Measurements from ENCODE around the gene P2RY2. TPM values are rescaled to one million over a fixed set of nuclear protein-coding genes. Genes with fewer than 3 reads are reported as not detected.

The P2RY2 gene
- total and polyA plus RNA-seq, 9 of the 15 experiments (the other 6 are each of a cell fraction or from before 2014, with no cell fraction given), result not detected

- Histone ChIP-seq H3K4me2 (ENCODE audit: insufficient read depth, low read length) (no peak overlapping the region), H3K4me3 (no peak overlapping the region), H3K36me3 (ENCODE audit: control insufficient read depth, insufficient read depth, low read length) (no peaks in the 10 kb centered on the region), H3K9me1 (ENCODE audit: control insufficient read depth, insufficient read depth, low read length) (no peaks in the 10 kb centered on the region), H2AFZ (ENCODE audit: low read depth, low read length) (no peak overlapping the region), H3K9me3 (replicated peaks; ENCODE audit: control insufficient read depth, insufficient read depth, low read depth, low read length) (no peaks in the 10 kb centered on the region), H3K27ac (ENCODE audit: extremely low read depth, low read depth, low read length) (no peak overlapping the region), H3K9ac (ENCODE audit: insufficient read depth in 1 of 2, low read depth in 2 of 2, low read length in 2 of 2) (no peak overlapping the region), H3K79me2 (ENCODE audit: control insufficient read depth, insufficient read depth, low read length) (no peaks in the 10 kb centered on the region), H4K20me1 (replicated peaks; ENCODE audit: control insufficient read depth, insufficient read depth, low read length) (no peaks in the 10 kb centered on the region), H3K4me1 (replicated peaks in 1 of 2; ENCODE audit: control insufficient read depth in 2 of 2, insufficient read depth in 2 of 2, low read length in 2 of 2) (peaks cover 0 to 22% of the 10 kb centered on the region in 2 experiments; a peak in 3 of 5 replicates), H3K27me3 (ENCODE audit: control insufficient read depth in 2 of 2, insufficient read depth in 2 of 2, low read length in 2 of 2) (peaks cover 29 to 88% of the 10 kb centered on the region in 2 experiments)
- no TSS peak for BruUV-seq (replicated peaks)
- 4% methylated on average over 8 of the region's 8 CpGs for WGBS (ENCODE audit: insufficient coverage, low coverage, missing lambda C conversion rate)
- no peak for ATAC-seq
- intact Hi-C loops (cut with micrococcal nuclease) (no loop called here), in situ Hi-C loops (cut with MboI) (no loop called here)
- ChIA-PET CTCF (ENCODE audit: low intra/inter-chr PET ratio) (no interaction called here), POLR2A (interaction anchor here (0.8 kb wide), 1 partner anchor 34 kb away, joined by 5 read pairs; no protein-coding TSS in a partner anchor)
- FAIRE-seq, result no peak
- DNase-seq (ENCODE audit: extremely low read depth in 1 of 4, low spot score in 3 of 4), result no peak
- TF ChIP-seq HMBOX1 (IDR thresholded peaks at IDR 0.05) (no peak), ELK1 (CRISPR knock-in tag; IDR thresholded peaks at IDR 0.05) (no peak), MECOM (CRISPR knock-in tag; IDR thresholded peaks at IDR 0.05) (no peak), TFAM (CRISPR knock-in tag; conservative IDR thresholded peaks at IDR 0.05) (no peak), ZMIZ1 (IDR thresholded peaks at IDR 0.05; ENCODE audit: low read depth in 2 of 2, low read length in 2 of 2) (no peak), MEF2D (tag; conservative IDR thresholded peaks at IDR 0.05; ENCODE audit: low read depth) (no peak), ZNF449 (CRISPR knock-in tag; IDR thresholded peaks at IDR 0.05) (no peak), UBTF (IDR thresholded peaks at IDR 0.05; ENCODE audit: borderline replicate concordance in 1 of 2, low read depth in 2 of 2, low read length in 2 of 2) (no peak), PCBP2 (IDR thresholded peaks at IDR 0.05; ENCODE audit: low read depth, low read length, poor library complexity, severe bottlenecking) (no peak), TAF9B (IDR thresholded peaks at IDR 0.05; ENCODE audit: partially characterized antibody) (no peak), C11orf30 (IDR thresholded peaks at IDR 0.05; ENCODE audit: low read depth) (no peak), ZNF124 (CRISPR knock-in tag; IDR thresholded peaks at IDR 0.05) (no peak)
These were observed 50.7 kb downstream of the P2RY2 start for GRCh38 chr11:73268671-73269271.

Measured in K562 (cell line).